WTC11 (cell line): ENCODE data around the gene STRN3. TPM values are rescaled to one million over a fixed set of nuclear protein-coding genes. Genes with fewer than 3 reads are reported as not detected.

Experiments used
- ATAC-seq: fragments of 200-7000 bp; cut with Tn5 transposase; 2 replicates; pipeline ENCODE4 v1.10.0; 2021; ENCODE audit warnings: mild to moderate bottlenecking, moderate library complexity
- CTCF ChIA-PET: fragments of 300-600 bp; sonication (Branson Sonifier 250); formaldehyde crosslinking; loops from one replicate; lab custom pipeline; 2021; ENCODE audit warnings: antibody characterized with exemption; lab: Charles Lee
- POLR2A ChIA-PET: fragments of 350-600 bp; sonication (Branson Sonifier 250); formaldehyde crosslinking; loops from one replicate; lab custom pipeline; 2021; ENCODE audit warnings: antibody characterized with exemption; lab: Charles Lee
- DNase-seq: peaks from one replicate; pipeline ENCODE4 v3.0.0; 2021; ENCODE audit warnings: low spot score
- H3K27ac Mint-ChIP-seq: 2 replicates; pipeline ENCODE4 v1.8.0; 2021; ENCODE audit warnings: mixed read lengths
- H3K27me3 Mint-ChIP-seq: 2 replicates; pipeline ENCODE4 v1.8.0; 2021; ENCODE audit warnings: low read depth, mild to moderate bottlenecking, moderate library complexity, mixed read lengths
- H3K36me3 Mint-ChIP-seq: 2 replicates; pipeline ENCODE4 v1.8.0; 2021; ENCODE audit warnings: mixed read lengths
- H3K4me1 Mint-ChIP-seq: 2 replicates; pipeline ENCODE4 v1.8.0; 2022; ENCODE audit warnings: mixed read lengths
- H3K4me3 Mint-ChIP-seq: 2 replicates; pipeline ENCODE4 v1.8.0; 2021; ENCODE audit warnings: mild to moderate bottlenecking, moderate library complexity, mixed read lengths
- H3K9me3 Mint-ChIP-seq: 2 replicates; pipeline ENCODE4 v1.8.0; 2021; ENCODE audit warnings: mixed read lengths
- CDX4 ChIP-seq: fragments of 250-450 bp; sonication (Bioruptor Pico); IDR thresholded peaks from 2 replicates; pipeline ENCODE4 v1.9.0; 2021; ENCODE audit warnings: moderate library complexity, mild to moderate bottlenecking, inconsistent platforms, borderline replicate concordance
- CREB1 ChIP-seq: sonication (generic); formaldehyde crosslinking; IDR thresholded peaks from 2 replicates; pipeline ENCODE4 v1.8.0; 2023; ENCODE audit warnings: mild to moderate bottlenecking, missing genetic modification reagents
- CREM ChIP-seq: sonication (generic); formaldehyde crosslinking; IDR thresholded peaks from 2 replicates; pipeline ENCODE4 v1.8.1; 2022; ENCODE audit warnings: mild to moderate bottlenecking, missing genetic modification reagents, moderate library complexity
- ESRRA ChIP-seq: sonication (generic); formaldehyde crosslinking; IDR thresholded peaks from 2 replicates; pipeline ENCODE4 v1.8.1; 2022; ENCODE audit warnings: mild to moderate bottlenecking, missing genetic modification reagents, borderline replicate concordance
- GABPB1 ChIP-seq: sonication (generic); formaldehyde crosslinking; IDR thresholded peaks from 2 replicates; pipeline ENCODE4 v1.8.1; 2023; ENCODE audit warnings: mild to moderate bottlenecking, missing genetic modification reagents
- IRF1 ChIP-seq: sonication (generic); formaldehyde crosslinking; IDR thresholded peaks from 2 replicates; pipeline ENCODE4 v1.8.0; 2023; ENCODE audit warnings: missing genetic modification reagents
- JAZF1 ChIP-seq: fragments of 250-450 bp; sonication (Bioruptor Pico); IDR thresholded peaks from 2 replicates; pipeline ENCODE4 v1.9.0; 2021; ENCODE audit warnings: moderate library complexity, mild to moderate bottlenecking, inconsistent platforms
- JUN ChIP-seq: sonication (generic); formaldehyde crosslinking; IDR thresholded peaks from 2 replicates; pipeline ENCODE4 v1.8.0; 2023; ENCODE audit warnings: mild to moderate bottlenecking, missing genetic modification reagents
- RORB ChIP-seq: fragments of 250-450 bp; sonication (Bioruptor Pico); IDR thresholded peaks from 2 replicates; pipeline ENCODE4 v1.9.0; 2021; ENCODE audit warnings: mild to moderate bottlenecking
- TCF7 ChIP-seq: sonication (generic); formaldehyde crosslinking; IDR thresholded peaks from 2 replicates; pipeline ENCODE4 v1.8.0; 2022; ENCODE audit warnings: mild to moderate bottlenecking, low read depth, missing genetic modification reagents, moderate library complexity
- TEAD4 ChIP-seq: sonication (generic); formaldehyde crosslinking; IDR thresholded peaks from 2 replicates; pipeline ENCODE4 v1.8.0; 2022; ENCODE audit warnings: mild to moderate bottlenecking, missing genetic modification reagents
- ZNF219 ChIP-seq: sonication (generic); formaldehyde crosslinking; IDR thresholded peaks from 2 replicates; pipeline ENCODE4 v1.8.0; 2023; ENCODE audit warnings: missing genetic modification reagents, mild to moderate bottlenecking, borderline replicate concordance
- ZNF317 ChIP-seq: sonication (generic); formaldehyde crosslinking; IDR thresholded peaks from 2 replicates; pipeline ENCODE4 v1.8.1; 2023; ENCODE audit warnings: low read depth, mild to moderate bottlenecking, moderate library complexity, missing genetic modification reagents, borderline replicate concordance
- ZNF396 ChIP-seq: fragments of 250-450 bp; sonication (Bioruptor Pico); IDR thresholded peaks from 2 replicates; pipeline ENCODE4 v1.8.0; 2021; ENCODE audit warnings: mild to moderate bottlenecking, moderate library complexity, borderline replicate concordance
- total RNA-seq: library from RNA; stranded (reverse); gene quantifications from 3 replicates; pipeline ENCODE4 v1.2.3, GENCODE V29; 2021
- TF ChIP-seq, protein P1 (sequence below): sonication (generic); formaldehyde crosslinking; IDR thresholded peaks from 2 replicates; pipeline ENCODE4 v1.8.0; 2022; ENCODE audit warnings: mild to moderate bottlenecking, missing genetic modification reagents
- TF ChIP-seq, protein P2 (sequence below): sonication (generic); formaldehyde crosslinking; IDR thresholded peaks from 2 replicates; pipeline ENCODE4 v1.8.1; 2022; ENCODE audit warnings: mild to moderate bottlenecking, moderate library complexity, missing genetic modification reagents
- TF ChIP-seq, protein P3 (sequence below): sonication (generic); formaldehyde crosslinking; IDR thresholded peaks from 2 replicates; pipeline ENCODE4 v1.8.1; 2023; ENCODE audit warnings: mild to moderate bottlenecking, missing genetic modification reagents
- TF ChIP-seq, protein P4 (sequence below): sonication (generic); formaldehyde crosslinking; IDR thresholded peaks from 2 replicates; pipeline ENCODE4 v1.8.1; 2023; ENCODE audit warnings: mild to moderate bottlenecking, missing genetic modification reagents, moderate library complexity
- TF ChIP-seq, protein P5 (sequence below): sonication (generic); formaldehyde crosslinking; IDR thresholded peaks from 2 replicates; pipeline ENCODE4 v1.8.1; 2023; ENCODE audit warnings: mild to moderate bottlenecking, missing genetic modification reagents

STRN3 gene
- total RNA-seq, 1 experiment from 2014 or later, result 37.1 TPM

- TF ChIP-seq TCF7 (CRISPR knock-in tag), result no peak
- TF ChIP-seq, protein P1, sequence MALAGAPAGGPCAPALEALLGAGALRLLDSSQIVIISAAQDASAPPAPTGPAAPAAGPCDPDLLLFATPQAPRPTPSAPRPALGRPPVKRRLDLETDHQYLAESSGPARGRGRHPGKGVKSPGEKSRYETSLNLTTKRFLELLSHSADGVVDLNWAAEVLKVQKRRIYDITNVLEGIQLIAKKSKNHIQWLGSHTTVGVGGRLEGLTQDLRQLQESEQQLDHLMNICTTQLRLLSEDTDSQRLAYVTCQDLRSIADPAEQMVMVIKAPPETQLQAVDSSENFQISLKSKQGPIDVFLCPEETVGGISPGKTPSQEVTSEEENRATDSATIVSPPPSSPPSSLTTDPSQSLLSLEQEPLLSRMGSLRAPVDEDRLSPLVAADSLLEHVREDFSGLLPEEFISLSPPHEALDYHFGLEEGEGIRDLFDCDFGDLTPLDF (CRISPR knock-in tag), result no peak
- TF ChIP-seq, protein P2, sequence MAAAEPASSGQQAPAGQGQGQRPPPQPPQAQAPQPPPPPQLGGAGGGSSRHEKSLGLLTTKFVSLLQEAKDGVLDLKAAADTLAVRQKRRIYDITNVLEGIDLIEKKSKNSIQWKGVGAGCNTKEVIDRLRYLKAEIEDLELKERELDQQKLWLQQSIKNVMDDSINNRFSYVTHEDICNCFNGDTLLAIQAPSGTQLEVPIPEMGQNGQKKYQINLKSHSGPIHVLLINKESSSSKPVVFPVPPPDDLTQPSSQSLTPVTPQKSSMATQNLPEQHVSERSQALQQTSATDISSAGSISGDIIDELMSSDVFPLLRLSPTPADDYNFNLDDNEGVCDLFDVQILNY, result no peak
- TF ChIP-seq, protein P3, sequence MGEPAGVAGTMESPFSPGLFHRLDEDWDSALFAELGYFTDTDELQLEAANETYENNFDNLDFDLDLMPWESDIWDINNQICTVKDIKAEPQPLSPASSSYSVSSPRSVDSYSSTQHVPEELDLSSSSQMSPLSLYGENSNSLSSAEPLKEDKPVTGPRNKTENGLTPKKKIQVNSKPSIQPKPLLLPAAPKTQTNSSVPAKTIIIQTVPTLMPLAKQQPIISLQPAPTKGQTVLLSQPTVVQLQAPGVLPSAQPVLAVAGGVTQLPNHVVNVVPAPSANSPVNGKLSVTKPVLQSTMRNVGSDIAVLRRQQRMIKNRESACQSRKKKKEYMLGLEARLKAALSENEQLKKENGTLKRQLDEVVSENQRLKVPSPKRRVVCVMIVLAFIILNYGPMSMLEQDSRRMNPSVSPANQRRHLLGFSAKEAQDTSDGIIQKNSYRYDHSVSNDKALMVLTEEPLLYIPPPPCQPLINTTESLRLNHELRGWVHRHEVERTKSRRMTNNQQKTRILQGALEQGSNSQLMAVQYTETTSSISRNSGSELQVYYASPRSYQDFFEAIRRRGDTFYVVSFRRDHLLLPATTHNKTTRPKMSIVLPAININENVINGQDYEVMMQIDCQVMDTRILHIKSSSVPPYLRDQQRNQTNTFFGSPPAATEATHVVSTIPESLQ (CRISPR knock-in tag), result no peak
- TF ChIP-seq, all 79 proteins: peak for 0
Measured at GRCh38 chr14:31042300-31042699, 16.1 kb upstream of the STRN3 start (continued).

DNA sequence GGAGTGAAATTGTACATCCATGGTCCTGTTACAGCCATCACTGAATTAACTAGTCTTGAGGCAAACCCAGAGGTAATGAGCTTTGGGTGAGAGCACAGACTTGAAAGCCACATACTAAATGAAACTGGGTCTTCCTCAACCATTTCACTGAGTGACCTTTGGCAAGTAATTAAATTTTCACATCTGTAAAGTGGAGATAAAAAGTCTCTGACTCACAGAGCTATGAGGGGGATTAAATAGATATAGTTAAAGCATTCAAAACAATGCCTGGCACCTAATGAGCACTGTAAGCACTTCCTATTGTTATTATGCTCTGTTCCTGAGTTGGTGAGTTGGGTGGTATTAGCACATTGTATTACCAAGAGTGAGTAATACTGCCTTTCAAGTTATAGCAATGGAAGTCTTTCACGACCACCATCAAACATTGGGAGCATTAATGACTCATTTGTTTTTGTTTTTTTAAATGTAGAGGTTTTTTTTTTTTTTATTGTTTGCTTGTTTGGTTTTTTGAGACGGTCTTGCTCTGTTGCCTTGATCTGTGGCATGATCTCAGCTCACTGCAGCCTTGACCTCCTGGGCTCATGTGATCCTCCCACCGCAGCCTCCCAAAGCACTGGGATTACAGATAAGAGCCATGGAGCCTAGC is 12.5 kb upstream of the STRN3 start:
- ATAC-seq (no peak), DNase-seq (no peak)
- H3K4me1 Mint-ChIP-seq, result peaks cover 26% of the 10 kb centered on the region
- no peaks in the 10 kb centered on the region for H3K27me3 Mint-ChIP-seq
- H3K27ac Mint-ChIP-seq, result peak overlapping the region; percentile 46; the same call in 1 of the 2 replicates
- CTCF ChIA-PET, result no interaction called here
- H3K9me3 Mint-ChIP-seq, result no peaks in the 10 kb centered on the region
- H3K4me3 Mint-ChIP-seq, result no peak overlapping the region
- H3K36me3 Mint-ChIP-seq, result 0 out of 2 replicates have a peak, but pooled peaks cover 3% of the 10 kb centered on the region
- TF ChIP-seq CREB1 (CRISPR knock-in tag) (no peak), TEAD4 (CRISPR knock-in tag) (no peak), ZNF219 (CRISPR knock-in tag) (no peak)
- POLR2A ChIA-PET, result no interaction called here

DNA sequence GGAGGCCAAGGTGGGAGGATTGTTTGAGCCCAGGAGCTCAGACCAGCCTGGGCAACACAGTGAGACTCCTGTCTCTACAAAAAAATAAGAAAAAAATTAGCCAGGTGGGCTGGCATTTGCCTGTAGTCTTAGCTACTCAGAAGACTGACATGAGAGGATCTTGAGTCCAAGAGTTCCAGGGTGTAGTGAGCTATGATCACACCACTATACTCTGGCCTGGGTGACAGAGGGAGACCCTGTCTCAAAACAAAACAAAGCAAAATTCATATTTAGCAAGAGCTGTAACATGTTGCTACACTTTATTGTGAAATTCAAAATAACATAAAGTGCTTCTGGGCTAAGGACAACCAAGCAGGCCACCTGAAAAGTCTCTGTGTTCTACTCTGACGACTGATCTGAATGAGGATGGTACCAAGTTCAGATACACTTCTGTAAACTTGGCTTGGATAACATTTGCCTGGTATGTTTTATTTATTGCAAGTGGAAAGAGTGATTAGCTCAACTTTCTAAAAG is 11.6 kb upstream of the STRN3 start:
- peaks cover 18% of the 10 kb centered on the region for H3K4me1 Mint-ChIP-seq
- no peaks in the 10 kb centered on the region for H3K27me3 Mint-ChIP-seq
- ATAC-seq, result no peak
- peak; percentile 96 for TF ChIP-seq GABPB1
- no peak for TF ChIP-seq CREM (CRISPR knock-in tag)
- H3K27ac Mint-ChIP-seq, result 0 out of 2 replicates have a peak overlapping the region, but pooled peaks have one; percentile 46
- ChIA-PET CTCF (no interaction called here), POLR2A (no interaction called here)
- H3K4me3 Mint-ChIP-seq, result no peak overlapping the region
- no peak for DNase-seq
- H3K9me3 Mint-ChIP-seq, result no peaks in the 10 kb centered on the region
- H3K36me3 Mint-ChIP-seq, result 0 out of 2 replicates have a peak, but pooled peaks cover 3% of the 10 kb centered on the region

GRCh38 chr14:31036552-31036951 is 10.4 kb upstream of the STRN3 start:
- H3K4me1 Mint-ChIP-seq, result peaks cover 14% of the 10 kb centered on the region
- POLR2A ChIA-PET, result interaction anchor here (0.6 kb wide), 1 partner anchor 10 kb away, joined by 6 read pairs; the partner anchor contains the start of gene STRN3
- DNase-seq, result no peak
- no peaks in the 10 kb centered on the region for H3K27me3 Mint-ChIP-seq
- no peak overlapping the region for H3K4me3 Mint-ChIP-seq
- no peak for ATAC-seq
- 0 out of 2 replicates have a peak, but pooled peaks cover 3% of the 10 kb centered on the region for H3K36me3 Mint-ChIP-seq
- CTCF ChIA-PET, result no interaction called here
- H3K9me3 Mint-ChIP-seq, result no peaks in the 10 kb centered on the region
- H3K27ac Mint-ChIP-seq, result 0 out of 2 replicates have a peak overlapping the region, but pooled peaks have one; percentile 41
- no peak for TF ChIP-seq ZNF317 (CRISPR knock-in tag)
- no peak for TF ChIP-seq IRF1 (CRISPR knock-in tag)
- no peak for TF ChIP-seq JAZF1 (CRISPR knock-in tag)
- no peak for TF ChIP-seq TCF7 (CRISPR knock-in tag)
- no peak for TF ChIP-seq JUN (CRISPR knock-in tag)
- TF ChIP-seq, protein P4, sequence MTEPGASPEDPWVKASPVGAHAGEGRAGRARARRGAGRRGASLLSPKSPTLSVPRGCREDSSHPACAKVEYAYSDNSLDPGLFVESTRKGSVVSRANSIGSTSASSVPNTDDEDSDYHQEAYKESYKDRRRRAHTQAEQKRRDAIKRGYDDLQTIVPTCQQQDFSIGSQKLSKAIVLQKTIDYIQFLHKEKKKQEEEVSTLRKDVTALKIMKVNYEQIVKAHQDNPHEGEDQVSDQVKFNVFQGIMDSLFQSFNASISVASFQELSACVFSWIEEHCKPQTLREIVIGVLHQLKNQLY (CRISPR knock-in tag), result no peak
- TF ChIP-seq, protein P5, sequence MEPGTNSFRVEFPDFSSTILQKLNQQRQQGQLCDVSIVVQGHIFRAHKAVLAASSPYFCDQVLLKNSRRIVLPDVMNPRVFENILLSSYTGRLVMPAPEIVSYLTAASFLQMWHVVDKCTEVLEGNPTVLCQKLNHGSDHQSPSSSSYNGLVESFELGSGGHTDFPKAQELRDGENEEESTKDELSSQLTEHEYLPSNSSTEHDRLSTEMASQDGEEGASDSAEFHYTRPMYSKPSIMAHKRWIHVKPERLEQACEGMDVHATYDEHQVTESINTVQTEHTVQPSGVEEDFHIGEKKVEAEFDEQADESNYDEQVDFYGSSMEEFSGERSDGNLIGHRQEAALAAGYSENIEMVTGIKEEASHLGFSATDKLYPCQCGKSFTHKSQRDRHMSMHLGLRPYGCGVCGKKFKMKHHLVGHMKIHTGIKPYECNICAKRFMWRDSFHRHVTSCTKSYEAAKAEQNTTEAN (CRISPR knock-in tag), result no peak
- TF ChIP-seq RORB (CRISPR knock-in tag), result no peak
- no peak for TF ChIP-seq ESRRA (CRISPR knock-in tag)
- TF ChIP-seq ZNF396 (CRISPR knock-in tag), result no peak
- TF ChIP-seq CDX4 (CRISPR knock-in tag), result no peak
